22Rv1 (cell line): Measurements from ENCODE around the gene ASB16.

Source experiments
- H3K27ac ChIP-seq: fragments of 450-650 bp; 2 replicates; pipeline ENCODE4 v1.5.1; 2017
- CTCF ChIP-seq: fragments of 450-650 bp; IDR thresholded peaks from 2 replicates; pipeline ENCODE4 v1.5.1; 2017; ENCODE audit warnings: mild to moderate bottlenecking
- ZFX ChIP-seq: fragments of 450-650 bp; IDR thresholded peaks from 2 replicates; pipeline ENCODE4 v1.6.1; 2017; ENCODE audit warnings: antibody characterized with exemption, borderline replicate concordance

ASB16 gene

GRCh38 chr17:44176671-44177501 lies 6.4 kb downstream of the ASB16 start:
- no peak for TF ChIP-seq CTCF
- no peak for TF ChIP-seq ZFX
- H3K27ac ChIP-seq, result no peak overlapping the region

GRCh38 chr17:44177640-44178039 lies 7.1 kb downstream of the ASB16 start:
- H3K27ac ChIP-seq, result no peak overlapping the region
- TF ChIP-seq CTCF (no peak), ZFX (no peak)

- no peak for TF ChIP-seq ZFX
- no peak for TF ChIP-seq CTCF
- no peak overlapping the region for H3K27ac ChIP-seq
Observed at GRCh38 chr17:44178133-44178532, 7.6 kb downstream of the ASB16 start.

GRCh38 chr17:44183024-44183423 lies 12.5 kb downstream of the ASB16 start:
- H3K27ac ChIP-seq, result no peak overlapping the region
- TF ChIP-seq ZFX (no peak), CTCF (no peak)

GRCh38 chr17:44184212-44184810 lies 13.8 kb downstream of the ASB16 start:
- H3K27ac ChIP-seq, result peak overlapping the region; percentile 95; the same call in 1 of the 2 replicates
- TF ChIP-seq CTCF (no peak), ZFX (no peak)

GRCh38 chr17:44186307-44187130 lies 16.0 kb downstream of the ASB16 start, which contains the start of gene TMUB2:
Gene TMUB2 (plus strand): TSS chr17:44186972. CDS start chr17:44187709, 737 bp downstream.
- TF ChIP-seq ZFX, result no peak
- no peak for TF ChIP-seq CTCF
- H3K27ac ChIP-seq, result peak within 1 kb of the TSS; percentile 95
